HG02870 (cell line): ENCODE results near the gene PRSS1.
A peak's percentile ranks its signal among the peaks of the same experiment; 100 is the strongest.
"Not testable (repeated sequence)": the region's sequence is repeated elsewhere in the genome, so short reads cannot be mapped to it uniquely, and the experiment has no call there.

Experiments
- ATAC-seq: cut with Tn5 transposase; IDR thresholded peaks from one replicate; pipeline ENCODE4 v1.9.1; 2021; ENCODE audit warnings: mild to moderate bottlenecking, moderate library complexity; ENCODE audit not compliant: unreplicated experiment

PRSS1 gene

GRCh38 chr7:142772051-142772450, 22.8 kb downstream of the PRSS1 start:
- ATAC-seq = no peak

- no peak for ATAC-seq
These were observed 23.4 kb downstream of the PRSS1 start for GRCh38 chr7:142772673-142773072.

GRCh38 chr7:142773230-142773629, 24.0 kb downstream of the PRSS1 start:
- ATAC-seq = no peak

- no peak for ATAC-seq
These were observed 24.9 kb downstream of the PRSS1 start for GRCh38 chr7:142773937-142774744.

GRCh38 chr7:142774826-142775225, 25.6 kb downstream of the PRSS1 start:
- ATAC-seq = no peak

GRCh38 chr7:142775351-142776115, 26.3 kb downstream of the PRSS1 start:
- ATAC-seq = not testable (repeated sequence)

GRCh38 chr7:142776206-142776844, 27.1 kb downstream of the PRSS1 start:
- no peak for ATAC-seq

- not testable (repeated sequence) for ATAC-seq
These were observed 27.6 kb downstream of the PRSS1 start for GRCh38 chr7:142776845-142777225.

GRCh38 chr7:142777318-142777717, 28.0 kb downstream of the PRSS1 start:
- ATAC-seq = no peak

GRCh38 chr7:142782922-142783900, 33.9 kb downstream of the PRSS1 start:
- peak; percentile 85 for ATAC-seq

- no peak for ATAC-seq
These were observed 34.8 kb downstream of the PRSS1 start for GRCh38 chr7:142784096-142784495.

GRCh38 chr7:142784716-142785115, 35.4 kb downstream of the PRSS1 start:
- no peak for ATAC-seq

GRCh38 chr7:142785841-142786250, 36.6 kb downstream of the PRSS1 start:
- no peak for ATAC-seq

GRCh38 chr7:142787034-142787768, 37.9 kb downstream of the PRSS1 start:
- no peak for ATAC-seq

GRCh38 chr7:142787783-142788182, 38.5 kb downstream of the PRSS1 start:
- ATAC-seq = no peak

- ATAC-seq = no peak
These were observed 39.3 kb downstream of the PRSS1 start for GRCh38 chr7:142788303-142789289.

GRCh38 chr7:142789441-142789840, 40.2 kb downstream of the PRSS1 start:
- no peak for ATAC-seq

- ATAC-seq = no peak
These were observed 40.8 kb downstream of the PRSS1 start for GRCh38 chr7:142790056-142790455.

- no peak for ATAC-seq
These were observed 41.3 kb downstream of the PRSS1 start for GRCh38 chr7:142790555-142790954.
